IMR-90 (cell line): ENCODE data around the gene CDKL4. TPM values are rescaled to one million over a fixed set of nuclear protein-coding genes. Genes with fewer than 3 reads are reported as not detected.
"Not testable (repeated sequence)": the region's sequence is repeated elsewhere in the genome, so short reads cannot be mapped to it uniquely, and the experiment has no call there.

Experiments
- ATAC-seq: fragments of 200-7000 bp; cut with Tn5 transposase; 2 replicates; pipeline ENCODE4 v1.9.1; 2020; ENCODE audit warnings: low read depth, mild to moderate bottlenecking, moderate library complexity
- BruUV-seq: library from RNA; stranded (reverse); fragments of 400-500 nt; replicated peaks from 2 replicates; lab custom pipeline; 2021; lab: Mats Ljungman, UMichigan
- CTCF ChIA-PET: fragments of 300-600 bp; formaldehyde crosslinking; extraction: SDS; loops from one replicate; lab custom pipeline; 2021; ENCODE audit warnings: antibody characterized with exemption; lab: Yijun Ruan, JAX
- POLR2A ChIA-PET: fragments of 300-600 bp; sonication (Branson Sonifier 250); formaldehyde crosslinking; loops from one replicate; lab custom pipeline; 2022; ENCODE audit warnings: antibody characterized with exemption; ENCODE audit not compliant: unreplicated experiment; lab: Charles Lee
- DNase-seq: peaks from one replicate; pipeline ENCODE4 v3.0.0; 2013
- H2AFZ ChIP-seq: replicated peaks from 2 replicates; pipeline ENCODE3; 2013; ENCODE audit warnings: low read length, mild to moderate bottlenecking; ENCODE audit not compliant: poor library complexity
- H2AK5ac ChIP-seq: 2 replicates; pipeline ENCODE4 v1.6.1; 2013; ENCODE audit warnings: low read depth, low read length, inconsistent platforms
- H2AK9ac ChIP-seq: replicated peaks from 2 replicates; pipeline ENCODE3; 2013; ENCODE audit warnings: mild to moderate bottlenecking, low read depth, low read length, moderate library complexity; ENCODE audit not compliant: poor library complexity
- H2BK120ac ChIP-seq: 2 replicates; pipeline ENCODE4 v1.6.1; 2013; ENCODE audit warnings: low read depth, low read length, inconsistent platforms
- H2BK15ac ChIP-seq: 3 replicates; pipeline ENCODE4 v1.6.1; 2013; ENCODE audit warnings: low read depth, low read length, inconsistent platforms
- H2BK20ac ChIP-seq: 2 replicates; pipeline ENCODE4 v1.6.1; 2013; ENCODE audit warnings: low read depth, mild to moderate bottlenecking, inconsistent platforms, low read length, moderate library complexity
- H2BK5ac ChIP-seq: 2 replicates; pipeline ENCODE4 v1.6.1; 2013; ENCODE audit warnings: mild to moderate bottlenecking, low read depth, low read length, inconsistent platforms; ENCODE audit not compliant: poor library complexity, severe bottlenecking
- H3K14ac ChIP-seq: replicated peaks from 2 replicates; pipeline ENCODE4 v1.6.1; 2013; ENCODE audit warnings: low read depth, low read length, inconsistent platforms
- H3K18ac ChIP-seq: 2 replicates; pipeline ENCODE4 v1.6.1; 2013; ENCODE audit warnings: low read depth, low read length, control low read depth
- H3K23ac ChIP-seq: 2 replicates; pipeline ENCODE4 v1.6.1; 2013; ENCODE audit warnings: low read depth, low read length, inconsistent platforms
- H3K27ac ChIP-seq: 2 replicates; pipeline ENCODE4 v1.5.1; 2013; ENCODE audit warnings: mild to moderate bottlenecking, control low read depth, low read length; ENCODE audit not compliant: insufficient read depth
- H3K27me3 ChIP-seq: 2 replicates; pipeline ENCODE4 v1.6.1; 2013; ENCODE audit warnings: low read length; ENCODE audit not compliant: control insufficient read depth, insufficient read depth
- H3K36me3 ChIP-seq: 2 replicates; pipeline ENCODE4 v1.6.1; 2013; ENCODE audit warnings: low read length, mixed read lengths; ENCODE audit not compliant: control insufficient read depth, insufficient read depth
- H3K4ac ChIP-seq: 2 replicates; pipeline ENCODE4 v1.6.1; 2013; ENCODE audit warnings: low read depth, low read length, inconsistent platforms
- H3K4me1 ChIP-seq: 2 replicates; pipeline ENCODE4 v1.6.1; 2013; ENCODE audit warnings: low read length, mixed read lengths; ENCODE audit not compliant: control insufficient read depth, insufficient read depth
- H3K4me2 ChIP-seq: 2 replicates; pipeline ENCODE4 v1.6.1; 2013; ENCODE audit warnings: low read depth, mild to moderate bottlenecking, control low read depth, low read length, moderate library complexity
- H3K4me3 ChIP-seq: 2 replicates; pipeline ENCODE4 v1.5.1; 2013; ENCODE audit warnings: low read depth, mild to moderate bottlenecking, control low read depth, low read length, moderate library complexity; ENCODE audit not compliant: insufficient read depth
- H3K56ac ChIP-seq: 2 replicates; pipeline ENCODE4 v1.6.1; 2013; ENCODE audit warnings: low read length, inconsistent platforms; ENCODE audit not compliant: insufficient read depth; ENCODE audit errors: extremely low read depth
- H3K79me1 ChIP-seq, 2 experiments: 2 replicates each; pipeline ENCODE4 v1.6.1; 2013; ENCODE audit warnings: low read length in 2 of 2, inconsistent platforms in 1 of 2, low read depth in 1 of 2
- H3K9ac ChIP-seq: 2 replicates; pipeline ENCODE4 v1.6.1; 2013; ENCODE audit warnings: low read depth, low read length, control low read depth
- H3K9me1 ChIP-seq: 2 replicates; pipeline ENCODE4 v1.6.1; 2013; ENCODE audit warnings: low read length, inconsistent platforms; ENCODE audit not compliant: insufficient read depth
- H3K9me3 ChIP-seq: 2 replicates; pipeline ENCODE4 v1.6.1; 2013; ENCODE audit warnings: low read length; ENCODE audit not compliant: control insufficient read depth, insufficient read depth
- H4K20me1 ChIP-seq: 2 replicates; pipeline ENCODE4 v1.6.1; 2013; ENCODE audit warnings: low read length, inconsistent platforms; ENCODE audit not compliant: insufficient read depth
- H4K5ac ChIP-seq: 2 replicates; pipeline ENCODE4 v1.6.1; 2013; ENCODE audit warnings: mild to moderate bottlenecking, low read depth, low read length, control low read depth
- H4K8ac ChIP-seq, 2 experiments: 2 replicates each; pipeline ENCODE4 v1.6.1; 2013; ENCODE audit warnings: low read depth in 2 of 2, low read length in 2 of 2, control low read depth in 1 of 2, inconsistent platforms in 1 of 2
- H4K91ac ChIP-seq: 2 replicates; pipeline ENCODE4 v1.6.1; 2013; ENCODE audit warnings: low read depth, low read length, inconsistent platforms; ENCODE audit not compliant: insufficient read depth
- CEBPB ChIP-seq: IDR thresholded peaks from 2 replicates; pipeline ENCODE4 v1.6.1; 2012; ENCODE audit warnings: low read depth, low read length, improper control_type of control experiment
- RAD21 ChIP-seq: IDR thresholded peaks from 2 replicates; pipeline ENCODE4 v1.6.1; 2012; ENCODE audit warnings: low read length, improper control_type of control experiment
- RCOR1 ChIP-seq: IDR thresholded peaks from 2 replicates; pipeline ENCODE4 v1.6.1; 2012; ENCODE audit warnings: mild to moderate bottlenecking, low read length, improper control_type of control experiment; ENCODE audit not compliant: insufficient replicate concordance
- WGBS, 2 experiments: methylation state at CpG; one replicate each; pipeline versions ENCODE4 v1.1.5 to v1.1.7; 2013; ENCODE audit warnings: missing lambda C conversion rate in 2 of 2; ENCODE audit not compliant: insufficient read length in 1 of 2; ENCODE audit errors: extremely low coverage in 2 of 2; 5-methylcytosine and 5-hydroxymethylcytosine counted together
- dilution Hi-C: fragments of 300-500 bp; cut with HindIII; formaldehyde crosslinking; loops from one replicate; pipeline ENCODE4 v1.14.3; 2018; ENCODE audit warnings: low sequenced_read_pairs; ENCODE audit not compliant: unreplicated experiment
- in situ Hi-C: fragments of 300-500 bp; cut with MboI; formaldehyde crosslinking; loops from 3 replicates; pipeline ENCODE4 v1.14.3; 2019; ENCODE audit warnings: low sequenced_read_pairs, inconsistent platforms, mixed read lengths
- intact Hi-C: fragments of 100-400 bp; cut with micrococcal nuclease; formaldehyde crosslinking; loops from 2 replicates; pipeline ENCODE4 v1.10.0; 2022
- polyA plus RNA-seq, 3 experiments: library from polyadenylated mRNA; depleted of rRNA; stranded (reverse); fragments of >200 nt; gene quantifications; 2 replicates each; pipeline ENCODE4 v1.2.3, GENCODE V29; 2012; ENCODE audit warnings: low replicate concordance in 1 of 3
- total RNA-seq: library from RNA; depleted of rRNA; stranded (reverse); fragments of >200 nt; gene quantifications from 2 replicates; pipeline ENCODE4 v1.2.3, GENCODE V29; 2012

CDKL4 gene
- total and polyA plus RNA-seq, 2 of the 4 experiments (the other 2 are of a cell fraction): not detected

DNA sequence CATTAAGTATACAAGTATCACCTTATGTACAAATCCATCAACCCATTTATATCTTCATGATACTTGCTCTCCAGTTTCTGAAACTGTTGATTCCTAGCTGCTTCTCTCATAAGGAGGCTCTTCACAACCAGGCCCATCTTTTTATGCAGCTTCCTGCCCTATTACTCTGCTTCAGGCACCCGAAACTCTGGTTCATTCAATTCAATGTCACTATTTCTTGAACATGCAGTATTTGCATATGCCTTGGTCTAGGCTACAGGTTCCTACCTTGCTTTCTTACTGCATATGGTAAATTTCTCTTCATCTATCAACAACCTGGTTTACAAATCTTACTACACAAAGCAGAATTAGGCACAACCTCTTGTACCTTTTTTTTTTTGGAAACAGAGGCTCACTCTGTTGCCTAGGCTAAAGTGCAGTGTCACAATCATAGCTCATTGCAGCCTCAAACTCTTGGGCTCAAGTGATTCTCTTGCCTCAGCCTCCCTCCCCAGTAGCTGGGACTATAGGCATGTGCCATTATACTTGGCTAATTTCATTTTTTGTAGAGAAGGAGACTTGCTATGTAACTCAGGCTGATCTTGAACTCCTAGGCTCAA is 2.7 kb upstream of the CDKL4 start:
- no peak for DNase-seq
- Histone ChIP-seq H4K8ac (no peak overlapping the region), H3K14ac (no peak overlapping the region), H3K27ac (no peak overlapping the region), H3K9ac (no peak overlapping the region), H3K9me3 (no peaks in the 10 kb centered on the region), H2BK20ac (no peak overlapping the region), H3K4me1 (no peaks in the 10 kb centered on the region), H3K4me3 (no peak overlapping the region), H3K27me3 (no peaks in the 10 kb centered on the region), H2AK5ac (no peak overlapping the region), H3K56ac (no peak overlapping the region), H2AK9ac (no peak overlapping the region), H3K18ac (no peak overlapping the region), H3K79me1 (no peaks in the 10 kb centered on the region), H3K4ac (no peak overlapping the region), H2BK15ac (no peak overlapping the region), H2BK120ac (no peak overlapping the region), H4K91ac (no peak overlapping the region), H3K23ac (no peak overlapping the region), H4K20me1 (no peaks in the 10 kb centered on the region), H3K36me3 (peaks cover 9% of the 10 kb centered on the region), H2BK5ac (no peak overlapping the region), H3K4me2 (no peak overlapping the region), H2AFZ (no peak overlapping the region), H3K9me1 (no peaks in the 10 kb centered on the region), H4K5ac (no peak overlapping the region)
- POLR2A ChIA-PET: no interaction called here
- in situ Hi-C loops: no loop called here
- BruUV-seq: no TSS peak
- 100% methylated on average over 1 of the region's 1 CpG; no CpG with 5 or more reads in 1 of the 2 experiments for WGBS, 2 experiments
- TF ChIP-seq RAD21 (no peak), CEBPB (no peak), RCOR1 (no peak)
- no peak for ATAC-seq
- CTCF ChIA-PET: interaction anchor here (0.6 kb wide), 2 partner anchors 136 to 321 kb away, joined by 3 read pairs; no protein-coding TSS in a partner anchor
- dilution Hi-C loops: no loop called here
- intact Hi-C loops: no loop called here

DNA sequence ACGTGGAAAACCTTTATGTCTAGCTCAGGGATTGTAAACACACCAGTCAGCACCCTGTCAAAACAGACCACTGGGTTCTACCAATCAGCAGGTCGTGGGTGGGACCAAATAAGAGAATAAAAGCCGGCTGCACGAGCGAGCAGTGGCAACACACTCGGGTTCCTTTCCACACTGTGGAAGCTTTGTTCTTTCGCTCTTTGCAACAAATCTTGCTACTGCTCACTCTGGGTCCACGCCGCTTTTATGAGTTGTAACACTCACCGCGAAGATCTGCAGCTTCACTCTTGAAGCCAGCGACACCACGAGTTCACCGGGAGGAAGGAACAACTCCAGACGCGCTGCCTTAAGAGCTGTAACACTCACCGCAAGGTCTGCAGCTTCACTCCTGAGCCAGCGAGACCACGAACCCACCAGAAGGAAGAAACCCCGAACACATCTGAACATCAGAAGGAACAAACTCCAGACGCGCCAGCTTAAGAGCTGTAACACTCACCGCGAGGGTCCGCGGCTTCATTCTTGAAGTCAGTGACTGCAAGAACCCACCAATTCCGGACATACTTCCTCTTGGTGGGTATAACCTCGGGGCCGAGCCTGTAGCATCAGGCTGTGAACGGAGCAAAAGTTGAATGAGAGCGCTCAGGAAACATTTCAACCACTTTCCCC is 1.3 kb upstream of the CDKL4 start:
- H4K91ac ChIP-seq, H4K5ac ChIP-seq, H3K4me3 ChIP-seq, H2BK20ac ChIP-seq, DNase-seq, POLR2A ChIA-PET, H3K9me3 ChIP-seq, dilution Hi-C loops, H4K20me1 ChIP-seq, H3K27ac ChIP-seq, intact Hi-C loops, H3K23ac ChIP-seq, H2BK120ac ChIP-seq, H2AFZ ChIP-seq, H3K14ac ChIP-seq, H2BK15ac ChIP-seq, H2AK5ac ChIP-seq, H3K4me1 ChIP-seq, H3K27me3 ChIP-seq, H3K9me1 ChIP-seq, H3K9ac ChIP-seq, CTCF ChIA-PET, H3K56ac ChIP-seq, H3K4me2 ChIP-seq, H3K36me3 ChIP-seq, in situ Hi-C loops, H2BK5ac ChIP-seq, H3K4ac ChIP-seq, ATAC-seq, H4K8ac ChIP-seq, H3K18ac ChIP-seq, H3K79me1 ChIP-seq, BruUV-seq, H2AK9ac ChIP-seq: not testable (repeated sequence)
- 96% methylated on average over 25 of the region's 31 CpGs; no CpG with 5 or more reads in 1 of the 2 experiments for WGBS, 2 experiments
